Vagina (tissue), 2 donors: ENCODE measurements around the gene RNF183. TPM values are rescaled to one million over a fixed set of nuclear protein-coding genes. Genes with fewer than 3 reads are reported as not detected.
A peak's percentile ranks its signal among the peaks of the same experiment; 100 is the strongest.

Experiments used
- DNase-seq, 2 donors: peaks; one replicate each; pipeline ENCODE4 v3.0.0-alpha.2; 2017; ENCODE audit errors: extremely low spot score in 2 of 2
- H3K27ac ChIP-seq: fragments of 200-600 bp; sonication (generic); one replicate; pipeline ENCODE4 v1.5.1; 2019
- H3K27me3 ChIP-seq: fragments of 200-600 bp; sonication (generic); one replicate; pipeline ENCODE4 v1.5.1; 2019
- H3K36me3 ChIP-seq, 2 donors: fragments of 200-600 bp; sonication (generic); one replicate each; pipeline ENCODE4 v1.5.1; 2017 to 2019
- H3K4me1 ChIP-seq: fragments of 200-600 bp; sonication (generic); one replicate; pipeline ENCODE4 v1.5.1; 2019
- H3K4me3 ChIP-seq, 2 donors: fragments of 200-600 bp; sonication (generic); 1 replicate in 1 of 2; 2 replicates in 1 of 2; pipeline ENCODE4 v1.5.1; 2016 to 2019
- H3K9me3 ChIP-seq: fragments of 200-600 bp; sonication (generic); one replicate; pipeline ENCODE4 v1.5.1; 2019
- CTCF ChIP-seq, 3 experiments: fragments of 450-650 bp in 2 of 3; fragments of 200-600 bp in 1 of 3; sonication (generic) in 1 of 3; IDR thresholded peaks; one replicate each; pipeline ENCODE4 v1.5.1; 2017 to 2019; ENCODE audit warnings: antibody characterized with exemption in 3 of 3, mild to moderate bottlenecking in 2 of 3, moderate library complexity in 2 of 3
- POLR2A ChIP-seq, 2 donors: fragments of 450-650 bp; IDR thresholded peaks; one replicate each; pipeline ENCODE4 v1.6.1; 2017; ENCODE audit warnings: antibody characterized with exemption in 2 of 2, mild to moderate bottlenecking in 2 of 2, moderate library complexity in 2 of 2
- POLR2AphosphoS5 ChIP-seq, 2 donors: sonication (generic); formaldehyde crosslinking; IDR thresholded peaks; one replicate each; pipeline ENCODE4 v1.9.0; 2017; ENCODE audit warnings: antibody characterized with exemption in 2 of 2, mild to moderate bottlenecking in 2 of 2, low read depth in 1 of 2; ENCODE audit not compliant: insufficient read depth in 1 of 2
- intact Hi-C: fragments of 100-400 bp; cut with DNase I; formaldehyde crosslinking; loops from one replicate; pipeline ENCODE4 v1.15.1; 2023
- total RNA-seq: library from RNA; depleted of rRNA; stranded (reverse); fragments of >200 nt; gene quantifications from one replicate; pipeline ENCODE4 v1.2.3, GENCODE V29; 2016

RNF183 gene
- not detected for total RNA-seq

GRCh38 chr9:113302792-113303418 lies at the start of gene RNF183:
Gene RNF183, minus strand, starts transcription at chr9:113303376. Its CDS starts 5,192 bp downstream, at chr9:113298184.
- DNase-seq: no peak
- Histone ChIP-seq H3K36me3 (no peaks in the 10 kb centered on the region), H3K27ac (no peak within 1 kb of the TSS), H3K9me3 (no peaks in the 10 kb centered on the region), H3K4me1 (no peaks in the 10 kb centered on the region), H3K27me3 (no peaks in the 10 kb centered on the region), H3K4me3 (no peak within 1 kb of the TSS)
- intact Hi-C loops: no loop called here
- TF ChIP-seq CTCF (IDR thresholded peaks at IDR 0.05) (no peak), POLR2A (IDR thresholded peaks at IDR 0.05) (no peak), POLR2AphosphoS5 (IDR thresholded peaks at IDR 0.05; ENCODE audit: insufficient read depth in 1 of 2, low read depth in 1 of 2) (no peak)

GRCh38 chr9:113352411-113352810 lies 49.2 kb upstream of the RNF183 start:
- Histone ChIP-seq H3K9me3 (no peaks in the 10 kb centered on the region), H3K27ac (no peak overlapping the region), H3K4me3 (no peak overlapping the region), H3K4me1 (peaks cover 9% of the 10 kb centered on the region), H3K27me3 (peaks cover 5% of the 10 kb centered on the region), H3K36me3 (no peaks in the 10 kb centered on the region)
- intact Hi-C loops: no loop called here
- no peak for TF ChIP-seq CTCF (IDR thresholded peaks at IDR 0.05)
- no peak for TF ChIP-seq POLR2AphosphoS5 (IDR thresholded peaks at IDR 0.05; ENCODE audit: insufficient read depth in 1 of 2, low read depth in 1 of 2)
- no peak for TF ChIP-seq POLR2A (IDR thresholded peaks at IDR 0.05)
- no peak for DNase-seq

- Histone ChIP-seq H3K9me3 (no peaks in the 10 kb centered on the region), H3K27me3 (peaks cover 5% of the 10 kb centered on the region), H3K4me1 (peaks cover 9% of the 10 kb centered on the region), H3K27ac (no peak overlapping the region), H3K4me3 (no peak overlapping the region), H3K36me3 (no peaks in the 10 kb centered on the region)
- DNase-seq: no peak
- TF ChIP-seq CTCF (IDR thresholded peaks at IDR 0.05): no peak
- TF ChIP-seq POLR2A (IDR thresholded peaks at IDR 0.05): no peak
- TF ChIP-seq POLR2AphosphoS5 (IDR thresholded peaks at IDR 0.05; ENCODE audit: insufficient read depth in 1 of 2, low read depth in 1 of 2): no peak
- intact Hi-C loops: no loop called here
Measured at GRCh38 chr9:113352006-113352405, 48.8 kb upstream of the RNF183 start.

GRCh38 chr9:113350937-113351336 lies 47.8 kb upstream of the RNF183 start:
- DNase-seq: no peak
- no peak for TF ChIP-seq CTCF (IDR thresholded peaks at IDR 0.05)
- no peak for TF ChIP-seq POLR2A (IDR thresholded peaks at IDR 0.05)
- no peak for TF ChIP-seq POLR2AphosphoS5 (IDR thresholded peaks at IDR 0.05; ENCODE audit: insufficient read depth in 1 of 2, low read depth in 1 of 2)
- H3K27me3 ChIP-seq: peaks cover 5% of the 10 kb centered on the region
- H3K4me3 ChIP-seq: no peak overlapping the region
- peaks cover 9% of the 10 kb centered on the region for H3K4me1 ChIP-seq
- no peaks in the 10 kb centered on the region for H3K36me3 ChIP-seq
- intact Hi-C loops: no loop called here
- no peaks in the 10 kb centered on the region for H3K9me3 ChIP-seq
- no peak overlapping the region for H3K27ac ChIP-seq

- no peak for DNase-seq
- no peak for TF ChIP-seq POLR2AphosphoS5 (IDR thresholded peaks at IDR 0.05; ENCODE audit: insufficient read depth in 1 of 2, low read depth in 1 of 2)
- TF ChIP-seq CTCF (IDR thresholded peaks at IDR 0.05): no peak
- TF ChIP-seq POLR2A (IDR thresholded peaks at IDR 0.05): no peak
- peak overlapping the region; percentile 41 to 59 for H3K4me3 ChIP-seq
- peaks cover 9% of the 10 kb centered on the region for H3K4me1 ChIP-seq
- no peak overlapping the region for H3K27ac ChIP-seq
- intact Hi-C loops: no loop called here
- peaks cover 5% of the 10 kb centered on the region for H3K27me3 ChIP-seq
- no peaks in the 10 kb centered on the region for H3K36me3 ChIP-seq
- no peaks in the 10 kb centered on the region for H3K9me3 ChIP-seq
Measured at GRCh38 chr9:113350107-113350661, 47.0 kb upstream of the RNF183 start.
